ENCODE data around the gene TIMP2. TPM values are rescaled to one million over a fixed set of nuclear protein-coding genes. Genes with fewer than 3 reads are reported as not detected.

The TIMP2 gene
- total and polyA plus RNA-seq, 2 donors (not counting 3 experiments of a cell fraction or from before 2014, with no cell fraction given): 138 to 318 TPM

- H3K36me3 ChIP-seq (ENCODE audit: control insufficient read depth in 2 of 2, extremely low read depth in 1 of 2, insufficient read depth in 2 of 2, low read length in 2 of 2): peaks cover 19 to 38% of the 10 kb centered on the region in 2 experiments
- POLR2A ChIA-PET: no interaction called here
- FAIRE-seq (no peak), DNase-seq (ENCODE audit: low read depth, low spot score) (no peak)
- dilution Hi-C loops (cut with MboI; ENCODE audit: extremely low pct_ligation_motif_present, low sequenced_read_pairs) (no loop called here), intact Hi-C loops (cut with micrococcal nuclease) (no loop called here)
- H3K27me3 ChIP-seq (ENCODE audit: control insufficient read depth in 2 of 2, insufficient read depth in 2 of 2, low read length in 2 of 2): no peaks in the 10 kb centered on the region
- H3K79me2 ChIP-seq (ENCODE audit: control insufficient read depth, insufficient read depth, low read length): no peaks in the 10 kb centered on the region
- H3K9ac ChIP-seq (replicated peaks; ENCODE audit: extremely low read depth, insufficient read depth, low read length): no peak overlapping the region
- no TSS peak for BruUV-seq (replicated peaks)
- no peaks in the 10 kb centered on the region for H3K9me1 ChIP-seq (replicated peaks; ENCODE audit: control insufficient read depth, extremely low read depth, insufficient read depth, low read length)
- H3K27ac ChIP-seq (ENCODE audit: insufficient read depth, low read depth, low read length): no peak overlapping the region
- H3K4me3 ChIP-seq (replicated peaks in 1 of 3; ENCODE audit: insufficient read depth in 1 of 3, low read depth in 1 of 3, low read length in 3 of 3): no peak overlapping the region
- H3K4me1 ChIP-seq (ENCODE audit: control insufficient read depth, extremely low read depth, insufficient read depth, low read length): peaks cover 8% of the 10 kb centered on the region
- no peaks in the 10 kb centered on the region for H4K20me1 ChIP-seq (replicated peaks; ENCODE audit: control insufficient read depth, extremely low read depth, insufficient read depth, low read length)
- no peaks in the 10 kb centered on the region for H3K9me3 ChIP-seq (replicated peaks; ENCODE audit: control insufficient read depth, insufficient read depth, low read length)
- no peak for TF ChIP-seq MYC (IDR thresholded peaks at IDR 0.05; ENCODE audit: low read depth, low read length)
- TF ChIP-seq POLR2AphosphoS5 (IDR thresholded peaks at IDR 0.05; ENCODE audit: insufficient read depth, low read depth, low read length): no peak
- no peak for TF ChIP-seq FOS (IDR thresholded peaks at IDR 0.05; ENCODE audit: borderline replicate concordance, insufficient read depth, low read length)
- TF ChIP-seq, protein P1, sequence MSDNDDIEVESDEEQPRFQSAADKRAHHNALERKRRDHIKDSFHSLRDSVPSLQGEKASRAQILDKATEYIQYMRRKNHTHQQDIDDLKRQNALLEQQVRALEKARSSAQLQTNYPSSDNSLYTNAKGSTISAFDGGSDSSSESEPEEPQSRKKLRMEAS (IDR thresholded peaks at IDR 0.05; ENCODE audit: insufficient read depth, insufficient read length): no peak
- no peak for TF ChIP-seq EZH2 (IDR thresholded peaks at IDR 0.05; ENCODE audit: borderline replicate concordance, low read depth, low read length, severe bottlenecking)
- TF ChIP-seq JUN (IDR thresholded peaks at IDR 0.05; ENCODE audit: borderline replicate concordance, insufficient read depth, insufficient read length, low read depth): no peak
- TF ChIP-seq, protein P2, sequence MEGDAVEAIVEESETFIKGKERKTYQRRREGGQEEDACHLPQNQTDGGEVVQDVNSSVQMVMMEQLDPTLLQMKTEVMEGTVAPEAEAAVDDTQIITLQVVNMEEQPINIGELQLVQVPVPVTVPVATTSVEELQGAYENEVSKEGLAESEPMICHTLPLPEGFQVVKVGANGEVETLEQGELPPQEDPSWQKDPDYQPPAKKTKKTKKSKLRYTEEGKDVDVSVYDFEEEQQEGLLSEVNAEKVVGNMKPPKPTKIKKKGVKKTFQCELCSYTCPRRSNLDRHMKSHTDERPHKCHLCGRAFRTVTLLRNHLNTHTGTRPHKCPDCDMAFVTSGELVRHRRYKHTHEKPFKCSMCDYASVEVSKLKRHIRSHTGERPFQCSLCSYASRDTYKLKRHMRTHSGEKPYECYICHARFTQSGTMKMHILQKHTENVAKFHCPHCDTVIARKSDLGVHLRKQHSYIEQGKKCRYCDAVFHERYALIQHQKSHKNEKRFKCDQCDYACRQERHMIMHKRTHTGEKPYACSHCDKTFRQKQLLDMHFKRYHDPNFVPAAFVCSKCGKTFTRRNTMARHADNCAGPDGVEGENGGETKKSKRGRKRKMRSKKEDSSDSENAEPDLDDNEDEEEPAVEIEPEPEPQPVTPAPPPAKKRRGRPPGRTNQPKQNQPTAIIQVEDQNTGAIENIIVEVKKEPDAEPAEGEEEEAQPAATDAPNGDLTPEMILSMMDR (IDR thresholded peaks at IDR 0.05; ENCODE audit: extremely low read depth in 1 of 2, insufficient read depth in 1 of 2, low read depth in 1 of 2, low read length in 2 of 2): no peak
- TF ChIP-seq GATA2 (IDR thresholded peaks at IDR 0.05; ENCODE audit: insufficient read depth, insufficient read length, low read depth, low read length): no peak
- no peak for TF ChIP-seq POLR2A (IDR thresholded peaks at IDR 0.05; ENCODE audit: low read depth, low read length)
- H3K4me2 ChIP-seq (ENCODE audit: insufficient read depth, low read length): no peak overlapping the region
- CTCF ChIA-PET: interaction anchor here (0.7 to 1.2 kb wide), 2 partner anchors 8 to 159 kb away, joined by 3 to 4 read pairs; no protein-coding TSS in a partner anchor
- no peak overlapping the region for H2AFZ ChIP-seq (ENCODE audit: low read depth, low read length)
Observed at GRCh38 chr17:78803186-78803845, 121.9 kb downstream of the TIMP2 start.

Other genes starting within 250 kb of the TIMP2 start
- gene CYTH1, start 143.1 kb downstream of the TIMP2 start, total RNA-seq: 49.9 and 54.2 TPM in 2 replicates
- gene CYTH1, start 143.1 kb downstream of the TIMP2 start, polyA plus RNA-seq: 34.5 and 35.9 TPM in 2 replicates
- gene USP36, start 84.6 kb downstream of the TIMP2 start, total RNA-seq: 46.6 and 49.8 TPM in 2 replicates
- gene USP36, start 84.6 kb downstream of the TIMP2 start, polyA plus RNA-seq: 20.6 and 29.8 TPM in 2 replicates
- 3.6 and 8.3 TPM in 2 replicates for gene CEP295NL, start 22.2 kb downstream of the TIMP2 start, total RNA-seq
- 0.10 and 0.13 TPM in 2 replicates for gene CEP295NL, start 22.2 kb downstream of the TIMP2 start, polyA plus RNA-seq
- gene LGALS3BP, start 54.5 kb upstream of the TIMP2 start, total RNA-seq: 0.76 and 1.3 TPM in 2 replicates
- 0.77 and 1.3 TPM in 2 replicates for gene LGALS3BP, start 54.5 kb upstream of the TIMP2 start, polyA plus RNA-seq
- gene CANT1, start 84.4 kb upstream of the TIMP2 start, total RNA-seq: 76.4 and 93.6 TPM in 2 replicates
- gene CANT1, start 84.4 kb upstream of the TIMP2 start, polyA plus RNA-seq: 85.0 and 95.4 TPM in 2 replicates
- gene C1QTNF1, start 98.8 kb upstream of the TIMP2 start, total RNA-seq: 3.8 and 4.0 TPM in 2 replicates
- 2.5 and 3.1 TPM in 2 replicates for gene C1QTNF1, start 98.8 kb upstream of the TIMP2 start, polyA plus RNA-seq
- 20.8 and 27.2 TPM in 2 replicates for gene ENGASE, start 149.4 kb upstream of the TIMP2 start, total RNA-seq
- gene ENGASE, start 149.4 kb upstream of the TIMP2 start, polyA plus RNA-seq: 10.5 and 13.7 TPM in 2 replicates